Measurements from ENCODE around the gene NAP1L4.

The NAP1L4 gene

GRCh38 chr11:2904153-2905052 lies 87.7 kb downstream of the NAP1L4 start:
- H3K4me3 ChIP-seq (ENCODE audit: low read depth, low read length) = no peak overlapping the region
- TF ChIP-seq CTCF (IDR thresholded peaks at IDR 0.05; ENCODE audit: low read depth, low read length, missing control alignments) = no peak
- no peak for DNase-seq (ENCODE audit: low read depth)
- in situ Hi-C loops (cut with HindIII; ENCODE audit: low sequenced_read_pairs) = no loop called here

GRCh38 chr11:2903672-2904011 lies 88.5 kb downstream of the NAP1L4 start:
- in situ Hi-C loops (cut with HindIII; ENCODE audit: low sequenced_read_pairs) = no loop called here
- TF ChIP-seq CTCF (IDR thresholded peaks at IDR 0.05; ENCODE audit: low read depth, low read length, missing control alignments) = no peak
- H3K4me3 ChIP-seq (ENCODE audit: low read depth, low read length) = no peak overlapping the region
- no peak for DNase-seq (ENCODE audit: low read depth)

- in situ Hi-C loops (cut with HindIII; ENCODE audit: low sequenced_read_pairs) = no loop called here
- no peak for DNase-seq (ENCODE audit: low read depth)
- peak overlapping the region; percentile 56 for H3K4me3 ChIP-seq (ENCODE audit: low read depth, low read length)
- TF ChIP-seq CTCF (IDR thresholded peaks at IDR 0.05; ENCODE audit: low read depth, low read length, missing control alignments) = no peak
Observed at GRCh38 chr11:2902784-2903671, 89.1 kb downstream of the NAP1L4 start.

GRCh38 chr11:2901854-2902783 lies 90.0 kb downstream of the NAP1L4 start:
- DNase-seq (ENCODE audit: low read depth) = peak; percentile 58
- peak overlapping the region; percentile 56 for H3K4me3 ChIP-seq (ENCODE audit: low read depth, low read length)
- in situ Hi-C loops (cut with HindIII; ENCODE audit: low sequenced_read_pairs) = no loop called here
- no peak for TF ChIP-seq CTCF (IDR thresholded peaks at IDR 0.05; ENCODE audit: low read depth, low read length, missing control alignments)

- in situ Hi-C loops (cut with HindIII; ENCODE audit: low sequenced_read_pairs) = no loop called here
- DNase-seq (ENCODE audit: low read depth) = no peak
- H3K4me3 ChIP-seq (ENCODE audit: low read depth, low read length) = peak overlapping the region; percentile 56
- no peak for TF ChIP-seq CTCF (IDR thresholded peaks at IDR 0.05; ENCODE audit: low read depth, low read length, missing control alignments)
Observed at GRCh38 chr11:2901196-2901796, 90.8 kb downstream of the NAP1L4 start.
